HG03159 (cell line): ENCODE data around the gene GNPTAB.
"Not testable (repeated sequence)": the region's sequence is repeated elsewhere in the genome, so short reads cannot be mapped to it uniquely, and the experiment has no call there.

Experiments used
- ATAC-seq: cut with Tn5 transposase; IDR thresholded peaks from one replicate; pipeline ENCODE4 v1.9.1; 2021; ENCODE audit warnings: mild to moderate bottlenecking, moderate library complexity; ENCODE audit not compliant: unreplicated experiment

The GNPTAB gene

DNA sequence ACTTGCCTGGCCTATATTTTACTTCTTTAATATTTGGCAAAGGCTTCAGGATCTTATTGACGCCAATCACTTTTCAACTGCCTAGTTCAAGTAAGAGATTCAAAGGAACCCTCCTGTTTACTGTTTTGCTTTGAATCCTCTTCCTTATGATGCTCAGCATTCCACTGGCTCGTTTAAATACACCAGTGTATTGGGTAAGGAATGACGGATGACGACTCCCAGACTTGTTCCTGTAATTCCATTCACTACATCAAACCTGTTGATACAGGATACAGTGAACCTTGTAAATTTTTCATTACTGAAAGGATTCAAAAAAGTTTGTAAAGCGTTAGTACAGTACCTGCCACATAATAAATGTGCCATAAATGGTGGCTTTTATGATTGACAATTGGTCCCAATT lies 89.8 kb downstream of the GNPTAB start:
- no peak for ATAC-seq

DNA sequence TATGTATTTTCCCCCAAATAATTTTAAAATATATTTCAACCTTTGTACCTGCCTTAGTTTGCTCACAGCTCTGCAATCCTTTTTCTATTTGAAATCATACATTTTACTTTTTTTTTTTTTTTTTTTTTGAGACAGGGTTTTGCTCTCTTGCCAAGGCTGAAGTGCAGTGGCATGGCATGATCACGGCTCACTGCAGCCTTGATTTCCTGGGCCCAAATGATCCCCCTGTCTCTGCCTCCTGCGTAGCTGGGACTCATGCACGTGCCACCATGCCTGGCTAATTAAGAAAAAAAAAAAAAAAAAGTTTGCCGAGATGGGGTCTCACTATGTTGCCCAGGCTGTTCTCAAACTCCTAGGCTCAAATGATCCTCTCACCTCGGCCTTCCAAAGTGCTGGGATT lies 90.2 kb downstream of the GNPTAB start:
- no peak for ATAC-seq

DNA sequence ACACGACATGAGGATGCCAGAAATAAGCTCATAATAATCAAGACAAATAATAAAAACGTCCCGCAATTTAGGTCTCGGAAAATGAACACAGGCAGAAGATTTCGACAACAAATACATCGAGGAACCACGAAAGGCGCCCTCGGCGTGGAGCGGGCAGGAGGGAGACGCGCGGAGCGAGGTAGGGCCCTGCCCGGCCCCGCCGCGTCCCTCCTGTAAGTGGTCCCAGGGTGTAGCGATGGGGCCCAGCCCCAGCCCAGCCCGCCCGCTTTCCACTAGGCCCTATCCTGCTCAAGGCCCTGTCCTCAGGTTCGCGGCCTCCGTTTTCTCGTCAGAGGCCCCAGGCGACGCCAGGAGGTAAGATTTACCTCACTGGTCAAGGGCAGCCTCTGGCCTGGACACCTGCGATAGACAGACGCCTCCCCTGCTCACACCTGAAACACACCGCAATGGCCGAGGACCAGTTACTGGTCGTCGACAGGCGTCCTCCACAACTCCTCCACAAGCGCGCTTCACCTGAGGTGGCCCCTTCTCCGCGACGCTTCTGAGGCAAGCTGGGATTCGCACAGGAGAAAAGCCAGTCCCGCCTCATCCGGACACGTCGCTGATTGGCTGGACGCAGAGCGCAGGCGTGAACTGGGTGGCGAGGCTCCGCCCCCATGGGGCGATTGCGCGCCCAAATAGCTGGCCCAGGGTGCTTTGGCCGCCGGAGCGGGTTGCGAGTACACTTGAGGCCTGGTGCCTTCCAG lies 91.7 kb downstream of the GNPTAB start, which contains the start of gene SYCP3:
SYCP3 (minus strand) TSS at position 543 of the 746 bp plus-strand sequence. CDS start 1,527 bp downstream, outside the sequence.
- ATAC-seq, result no peak

DNA sequence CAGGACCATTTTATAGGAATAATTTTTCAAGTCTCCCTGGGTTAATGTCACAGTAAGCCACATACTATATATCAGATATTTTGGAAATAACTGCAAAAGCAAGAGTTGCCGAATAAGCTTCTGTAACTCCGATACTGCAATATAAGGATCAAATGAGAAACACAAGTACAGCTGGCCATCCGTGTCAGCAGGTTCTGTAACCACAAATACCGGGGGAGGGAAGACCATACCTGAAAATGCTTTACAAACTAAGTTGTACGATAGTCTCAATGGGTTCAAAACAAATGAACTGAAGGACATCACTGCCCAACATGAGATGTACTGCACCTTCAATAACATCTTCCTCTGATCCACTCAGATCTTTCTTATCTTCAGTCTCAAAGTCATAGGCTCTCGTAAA lies 93.3 kb downstream of the GNPTAB start:
- no peak for ATAC-seq

GRCh38 chr12:101734482-101734881 lies 96.3 kb downstream of the GNPTAB start:
- ATAC-seq, result not testable (repeated sequence)

DNA sequence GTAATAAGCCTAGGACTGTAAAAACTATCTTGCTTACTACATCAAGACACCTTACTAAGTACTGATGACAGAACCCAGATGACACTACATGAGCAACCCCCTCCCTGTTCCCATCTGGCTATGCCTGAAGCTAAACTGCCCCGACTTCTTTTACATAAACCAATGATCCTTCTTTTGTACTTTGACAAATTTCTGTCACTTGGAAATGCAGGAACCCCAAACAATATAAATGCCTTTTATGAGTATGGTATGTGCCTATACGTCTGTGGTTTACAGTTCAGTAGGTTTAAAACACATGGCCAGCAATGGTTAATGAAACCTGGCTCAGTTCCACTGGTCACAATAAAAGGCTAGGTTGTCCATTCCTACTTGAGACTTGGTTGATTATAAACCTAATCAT lies 97.6 kb downstream of the GNPTAB start:
- no peak for ATAC-seq

- ATAC-seq, result no peak
These were observed 98.4 kb downstream of the GNPTAB start for GRCh38 chr12:101732318-101732717.

GRCh38 chr12:101729842-101730241 lies 100.9 kb downstream of the GNPTAB start:
- ATAC-seq, result no peak

GRCh38 chr12:101727098-101727497 lies 103.7 kb downstream of the GNPTAB start:
- no peak for ATAC-seq

DNA sequence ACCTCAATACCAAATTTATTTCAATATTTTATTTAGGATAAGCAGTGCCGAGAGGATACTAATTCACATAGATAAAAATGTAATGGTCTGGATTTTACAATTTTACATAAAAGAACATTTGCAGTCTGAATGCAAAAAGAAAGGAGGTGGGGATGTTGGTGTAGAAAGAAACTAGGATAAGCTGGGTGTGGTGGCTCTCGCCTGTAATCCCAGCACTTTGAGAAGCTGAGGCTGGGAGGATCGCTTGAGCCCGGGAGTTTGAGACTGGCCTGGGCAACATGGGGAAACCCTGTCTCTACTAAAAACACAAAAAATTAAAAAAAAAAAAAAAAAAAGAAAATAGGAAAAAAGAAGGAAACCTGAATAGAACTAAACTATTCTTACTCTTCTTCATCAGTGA lies 108.4 kb downstream of the GNPTAB start:
- no peak for ATAC-seq

DNA sequence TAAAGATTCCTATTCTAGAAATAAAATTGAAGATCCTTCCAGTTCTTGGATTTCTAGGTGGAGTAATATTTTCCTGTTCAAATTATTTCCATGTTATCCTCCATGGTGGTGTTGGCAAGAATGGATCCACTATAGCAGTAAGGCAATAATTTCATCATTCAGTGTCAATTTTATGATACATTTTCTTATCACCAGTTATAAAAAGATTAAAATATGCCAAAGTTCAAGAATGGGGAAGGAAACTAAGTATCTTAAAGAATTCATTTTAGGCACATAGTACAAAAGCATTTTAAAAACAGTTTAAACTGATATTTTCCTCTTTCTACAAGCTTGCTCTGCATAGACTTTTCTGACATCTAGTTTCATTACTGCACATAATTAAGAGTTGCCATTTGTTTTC lies 110.6 kb downstream of the GNPTAB start:
- ATAC-seq, result no peak

DNA sequence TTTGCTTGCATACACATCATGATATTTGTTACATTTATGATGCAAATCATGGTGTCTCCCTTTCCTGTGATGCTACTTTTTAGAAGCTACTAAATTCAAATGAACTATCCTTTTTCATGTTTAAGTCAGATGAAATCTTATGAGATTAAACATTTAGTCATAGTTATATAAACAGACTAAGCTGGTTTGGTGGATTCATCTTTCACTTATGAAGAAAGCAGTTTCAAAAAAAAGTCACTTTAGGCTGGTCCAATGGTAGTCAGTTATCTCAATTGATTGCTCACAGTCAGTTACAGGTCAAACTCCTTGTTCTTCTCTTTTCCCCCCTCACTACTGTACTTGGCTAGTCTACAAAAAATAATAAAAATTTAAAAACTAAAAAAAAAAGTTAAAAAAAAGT lies 111.2 kb downstream of the GNPTAB start:
- no peak for ATAC-seq

DNA sequence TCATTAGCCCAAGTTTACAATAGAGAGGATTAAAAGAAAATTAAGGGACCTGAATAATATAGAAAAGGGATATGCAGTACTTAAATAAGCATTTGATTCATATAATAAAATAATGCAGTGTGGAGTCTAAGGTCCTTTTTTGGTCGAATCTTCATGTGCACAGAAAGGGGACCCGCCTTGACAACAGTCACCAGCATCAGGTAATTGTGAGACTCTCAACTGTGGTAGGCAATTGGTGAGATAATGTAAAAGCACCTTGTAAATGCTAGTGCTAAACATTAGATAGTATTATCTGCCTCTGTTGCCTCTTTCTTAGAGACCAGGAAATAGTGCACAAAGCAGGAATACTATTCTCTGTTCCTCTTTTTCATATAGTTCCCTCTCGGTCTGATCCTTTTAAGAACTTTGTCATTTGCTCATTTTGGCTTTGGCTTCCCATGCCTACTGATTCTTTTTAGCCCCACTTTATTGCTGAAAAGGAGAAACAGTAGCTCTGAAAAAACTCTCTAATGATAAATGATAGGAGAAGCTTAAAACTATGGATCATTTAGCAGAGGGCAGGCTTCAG lies 115.8 kb downstream of the GNPTAB start:
- no peak for ATAC-seq

DNA sequence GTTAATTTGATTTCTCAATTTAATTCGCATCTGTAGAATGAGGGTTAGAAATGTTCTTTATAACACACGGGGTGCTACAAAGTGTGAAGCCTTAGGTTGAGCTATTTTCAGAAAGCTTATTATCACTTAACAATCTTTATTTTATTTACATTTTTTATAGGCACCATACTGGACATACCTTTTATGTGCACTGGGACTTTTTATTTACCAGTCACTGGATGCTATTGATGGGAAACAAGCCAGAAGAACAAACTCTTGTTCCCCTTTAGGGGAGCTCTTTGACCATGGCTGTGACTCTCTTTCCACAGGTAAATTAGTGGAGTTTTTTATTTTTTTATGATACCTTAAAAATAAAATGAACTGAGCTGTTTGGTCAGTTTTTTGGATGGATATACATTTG lies 116.8 kb downstream of the GNPTAB start:
- no peak for ATAC-seq

DNA sequence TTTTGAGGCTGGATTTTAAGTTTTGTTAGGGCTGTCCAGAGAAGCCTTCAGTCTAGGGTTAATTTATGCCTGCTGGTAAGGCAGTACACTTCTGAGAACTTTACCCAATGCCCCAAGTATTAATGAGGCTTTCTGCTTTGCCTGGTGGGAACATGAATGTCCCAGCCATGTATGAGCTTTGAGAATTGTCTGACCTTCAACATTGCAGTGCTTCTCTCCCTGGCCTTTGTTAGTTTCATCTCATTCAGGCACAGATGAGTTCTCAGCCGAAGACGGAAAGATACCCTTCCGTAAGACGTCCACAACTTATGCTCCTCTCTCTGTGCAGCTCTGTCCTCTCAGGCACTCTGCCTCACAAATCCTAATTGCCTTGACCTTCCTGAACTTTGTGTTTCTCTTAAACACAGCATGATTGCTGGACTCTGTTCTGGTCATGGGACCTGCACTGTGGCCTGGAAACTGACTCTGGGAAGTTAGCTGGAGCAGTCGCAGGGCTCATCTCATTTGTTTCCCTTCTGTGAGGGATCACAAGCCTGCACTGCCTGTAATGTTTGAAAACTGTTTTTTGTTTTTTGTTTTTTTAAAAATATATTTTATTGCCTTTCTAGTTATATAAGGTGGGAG lies 117.6 kb downstream of the GNPTAB start:
- ATAC-seq, result no peak

- ATAC-seq, result no peak
These were observed 120.5 kb downstream of the GNPTAB start for GRCh38 chr12:101710288-101710687.

DNA sequence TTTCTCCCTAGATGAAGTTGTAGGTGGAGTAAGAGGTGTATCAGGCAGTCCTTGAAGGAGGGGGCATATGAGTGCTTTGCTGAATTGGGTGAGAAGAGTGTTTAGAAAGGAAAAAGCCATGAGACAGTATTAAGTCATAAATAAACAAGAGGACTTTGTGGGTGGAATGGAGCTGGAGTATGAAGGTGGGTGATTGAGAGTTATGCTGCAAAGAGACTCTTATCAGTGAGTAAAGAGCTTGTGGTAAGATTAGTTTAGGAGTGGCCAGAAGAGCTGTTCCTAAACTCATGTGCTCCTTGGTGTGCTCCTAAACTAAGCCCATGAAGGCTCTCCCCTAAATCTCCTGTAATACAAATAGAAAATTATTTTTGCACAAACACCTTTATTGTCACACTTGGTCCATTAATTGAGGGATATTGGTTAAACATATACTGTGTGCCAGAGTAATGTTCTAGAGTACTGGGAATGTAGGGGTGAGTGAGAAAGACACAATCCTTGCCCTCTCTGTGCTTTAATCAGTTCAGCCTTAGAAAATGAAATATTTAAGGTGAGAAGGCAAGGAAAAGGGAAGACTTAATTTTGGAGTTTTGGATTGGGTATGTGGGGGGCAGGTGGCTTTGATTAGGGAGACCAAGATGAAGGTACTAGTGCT lies 123.5 kb downstream of the GNPTAB start:
- no peak for ATAC-seq

GRCh38 chr12:101706403-101706802 lies 124.4 kb downstream of the GNPTAB start:
- no peak for ATAC-seq

- no peak for ATAC-seq
These were observed 127.3 kb downstream of the GNPTAB start for GRCh38 chr12:101703487-101703886.

DNA sequence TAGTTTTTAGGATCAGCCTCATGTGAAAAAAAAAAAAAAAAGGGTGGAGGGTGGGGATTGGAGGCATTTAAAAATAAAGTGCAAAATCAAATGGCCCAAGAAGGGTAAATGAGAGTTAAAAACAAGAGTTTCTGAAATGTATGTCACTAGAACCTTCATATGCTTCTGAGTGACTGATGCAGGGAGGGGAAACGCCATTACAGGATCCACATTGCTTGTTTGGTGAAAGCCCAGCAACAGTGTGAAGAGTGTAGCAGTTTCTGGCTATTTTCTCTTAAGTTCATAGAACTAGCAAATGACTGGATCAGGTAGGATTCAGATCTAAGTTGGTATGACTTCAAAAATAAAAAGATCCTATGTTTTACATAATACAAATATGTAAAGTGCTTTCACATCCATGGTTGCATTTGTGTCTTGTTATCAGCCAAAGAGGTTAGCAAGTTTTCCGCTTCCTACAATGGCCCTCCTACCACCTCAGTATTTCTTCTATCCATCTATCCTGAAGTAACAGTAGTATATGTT lies 130.4 kb downstream of the GNPTAB start:
- ATAC-seq, result no peak

GRCh38 chr12:101698800-101699347 lies 131.9 kb downstream of the GNPTAB start:
- ATAC-seq, result no peak
